T-helper 2 cell treated with Interferon-gamma antibody and Interleukin-4, amounts not matched to agents 5 μg/mL and 100 μg/mL, for 36 hours (primary cell): ENCODE data around the gene SH3GL1.

Experiments used
- DNase-seq: peaks from one replicate; pipeline ENCODE4 v3.0.0; 2021; ENCODE audit warnings: low spot score
- H3K27ac Mint-ChIP-seq: one replicate; pipeline ENCODE4 v1.8.0; 2021; ENCODE audit warnings: mild to moderate bottlenecking, mixed read lengths
- H3K27me3 Mint-ChIP-seq: one replicate; pipeline ENCODE4 v1.8.0; 2021; ENCODE audit warnings: low read depth, mixed read lengths
- H3K36me3 Mint-ChIP-seq: one replicate; pipeline ENCODE4 v1.8.0; 2021; ENCODE audit warnings: low read depth, mixed read lengths
- H3K4me1 Mint-ChIP-seq: one replicate; pipeline ENCODE4 v1.8.0; 2021; ENCODE audit warnings: low read depth, mixed read lengths
- H3K4me3 Mint-ChIP-seq: one replicate; pipeline ENCODE4 v1.8.0; 2022; ENCODE audit warnings: mild to moderate bottlenecking, moderate library complexity, mixed read lengths
- H3K9me3 Mint-ChIP-seq: one replicate; pipeline ENCODE4 v1.8.0; 2021; ENCODE audit warnings: mixed read lengths

Gene SH3GL1

DNA sequence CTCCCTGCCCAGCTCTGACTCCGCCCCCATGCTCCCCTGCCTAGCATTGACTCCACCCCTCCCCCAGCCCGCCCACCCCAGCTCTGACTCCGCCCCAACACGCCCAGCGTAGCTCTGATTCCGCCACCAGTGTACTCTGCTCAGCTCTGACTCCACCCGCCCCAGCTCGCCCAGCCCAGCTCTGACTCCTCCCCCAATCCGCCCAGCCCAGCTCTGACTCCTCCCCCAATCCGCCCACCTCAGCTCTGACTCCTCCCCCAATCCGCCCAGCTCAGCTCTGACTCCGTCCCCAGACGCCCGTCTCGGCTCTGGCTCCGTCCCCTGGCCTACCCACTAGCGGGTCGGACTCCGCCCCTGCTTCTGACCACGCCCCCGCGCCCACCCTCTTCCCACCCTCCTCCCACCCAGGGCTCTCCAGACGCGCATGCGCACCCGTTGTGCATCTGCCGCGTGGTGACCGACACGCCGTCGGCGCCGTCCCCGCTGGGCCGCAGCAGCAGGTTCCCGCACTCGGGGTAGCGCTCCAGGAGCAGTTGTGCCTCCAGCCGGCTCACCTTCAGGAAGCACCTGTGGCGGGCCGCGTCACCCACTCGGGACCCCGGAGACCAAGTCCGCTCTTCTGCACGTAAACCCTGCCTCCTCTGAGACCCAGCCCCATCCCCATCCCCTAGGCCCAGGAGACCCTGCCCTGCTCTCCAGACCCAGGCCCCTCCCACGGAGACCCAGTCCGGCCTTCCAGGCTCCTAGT, 71.9 kb downstream of the SH3GL1 start:
- peaks cover 9% of the 10 kb centered on the region for H3K27me3 Mint-ChIP-seq
- no peaks in the 10 kb centered on the region for H3K9me3 Mint-ChIP-seq

GRCh38 chr19:4327877-4328242, 72.5 kb downstream of the SH3GL1 start:
- peaks cover 18% of the 10 kb centered on the region for H3K4me1 Mint-ChIP-seq
- no peak for DNase-seq
- no peaks in the 10 kb centered on the region for H3K9me3 Mint-ChIP-seq
- H3K27ac Mint-ChIP-seq, result peak overlapping the region; percentile 69
- peaks cover 2% of the 10 kb centered on the region for H3K36me3 Mint-ChIP-seq
- H3K4me3 Mint-ChIP-seq, result peak overlapping the region; percentile 78
- peaks cover 9% of the 10 kb centered on the region for H3K27me3 Mint-ChIP-seq

More for the DNA sequence above, 71.9 kb downstream of the SH3GL1 start:
- DNase-seq, result peak; percentile 88
- Mint-ChIP-seq H3K4me1 (peaks cover 18% of the 10 kb centered on the region), H3K36me3 (peaks cover 2% of the 10 kb centered on the region), H3K27ac (peak overlapping the region; percentile 89), H3K4me3 (peak overlapping the region; percentile 78)

DNA sequence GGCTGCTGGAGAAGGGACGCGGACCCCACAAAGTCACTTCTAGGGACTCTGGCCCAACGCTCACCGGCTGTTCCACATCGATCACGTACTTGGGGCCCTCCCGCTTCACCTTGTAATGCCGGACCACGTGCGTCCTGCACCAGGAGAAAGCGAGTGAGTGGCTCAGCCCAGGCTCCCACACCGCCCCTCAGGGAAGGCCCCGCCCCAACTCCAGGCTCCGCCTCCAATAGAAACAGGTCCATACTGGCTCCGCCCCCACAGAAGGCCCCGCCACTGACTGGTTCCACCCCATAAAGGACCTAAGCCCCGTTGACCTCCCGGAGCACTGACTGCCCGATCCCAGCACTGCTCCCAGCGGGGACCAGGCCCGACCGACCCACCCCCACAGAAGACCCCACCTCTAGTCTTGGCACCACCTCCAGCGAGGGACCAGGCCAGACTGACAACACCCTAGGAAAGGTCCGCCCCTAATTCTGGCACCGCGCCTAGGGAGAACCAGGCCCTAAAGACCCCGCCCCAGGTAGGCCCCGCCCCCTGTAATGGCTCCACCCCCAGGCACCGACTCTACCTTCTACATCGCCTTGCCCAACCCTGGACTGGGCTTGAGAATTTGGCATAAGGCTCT, 73.0 kb downstream of the SH3GL1 start:
- peak; percentile 66 for DNase-seq
- Mint-ChIP-seq H3K27ac (peak overlapping the region; percentile 69), H3K36me3 (peaks cover 2% of the 10 kb centered on the region), H3K27me3 (peaks cover 9% of the 10 kb centered on the region), H3K9me3 (no peaks in the 10 kb centered on the region), H3K4me3 (peak overlapping the region; percentile 78), H3K4me1 (peaks cover 18% of the 10 kb centered on the region)

GRCh38 chr19:4326837-4327251, 73.5 kb downstream of the SH3GL1 start:
- H3K9me3 Mint-ChIP-seq, result no peaks in the 10 kb centered on the region
- peak overlapping the region; percentile 78 for H3K4me3 Mint-ChIP-seq
- peaks cover 9% of the 10 kb centered on the region for H3K27me3 Mint-ChIP-seq
- no peak overlapping the region for H3K27ac Mint-ChIP-seq
- H3K36me3 Mint-ChIP-seq, result peaks cover 2% of the 10 kb centered on the region
- peaks cover 18% of the 10 kb centered on the region for H3K4me1 Mint-ChIP-seq
- DNase-seq, result no peak

DNA sequence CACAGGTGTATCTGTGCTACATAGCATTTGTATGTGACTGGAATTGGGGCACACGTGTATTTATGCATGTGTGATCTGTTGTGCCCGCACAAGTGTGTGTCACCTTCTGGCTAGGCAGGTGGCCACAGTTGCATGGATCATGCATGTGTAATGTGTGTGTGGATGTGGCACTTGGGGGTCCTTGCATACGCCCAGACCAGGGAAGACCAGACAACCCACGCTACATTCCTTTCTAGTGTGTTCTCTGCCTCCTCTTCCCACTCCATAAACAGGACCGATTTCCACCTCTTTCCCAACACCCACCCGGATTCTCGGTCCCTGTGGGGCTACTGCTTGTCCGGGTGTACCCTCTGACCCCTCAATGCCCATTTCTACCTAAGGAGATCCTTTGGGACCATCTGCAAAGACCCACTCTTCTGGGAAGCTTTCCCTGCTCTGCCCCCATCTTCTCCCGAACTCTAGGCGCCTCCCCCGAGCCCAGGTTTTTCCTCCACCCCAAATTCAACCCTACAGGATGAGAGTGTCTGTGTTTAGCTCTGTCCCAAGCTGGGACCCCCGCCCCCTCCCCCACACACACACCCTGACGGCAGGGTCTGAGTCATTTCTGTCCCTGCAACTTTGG, 74.0 kb downstream of the SH3GL1 start:
- H3K4me3 Mint-ChIP-seq, result peak overlapping the region; percentile 57
- H3K27me3 Mint-ChIP-seq, result peaks cover 9% of the 10 kb centered on the region
- peaks cover 2% of the 10 kb centered on the region for H3K36me3 Mint-ChIP-seq

DNA sequence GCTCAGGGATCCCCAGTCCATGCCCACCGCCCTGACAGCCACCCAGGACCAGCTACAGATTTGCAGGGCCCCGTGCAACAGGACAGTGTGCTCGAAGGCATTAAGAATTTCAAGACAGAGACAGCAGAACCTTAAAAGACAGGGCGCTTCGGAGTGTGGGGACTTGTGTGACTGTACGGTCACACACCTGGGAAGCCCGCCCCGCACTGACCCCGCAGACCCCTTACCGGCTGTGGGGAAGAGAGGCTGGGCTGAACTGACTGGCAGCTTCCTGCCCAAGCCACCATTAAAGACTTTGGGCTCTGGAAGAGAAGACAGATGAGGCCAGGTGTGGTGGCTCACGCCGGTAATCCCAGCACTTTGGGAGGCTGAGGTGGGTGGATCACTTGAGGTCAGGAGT, 76.1 kb downstream of the SH3GL1 start:
- no peak for DNase-seq
- H3K9me3 Mint-ChIP-seq, result peaks cover 12% of the 10 kb centered on the region

More for the DNA sequence above, 74.0 kb downstream of the SH3GL1 start:
- Mint-ChIP-seq H3K27ac (no peak overlapping the region), H3K4me1 (peaks cover 18% of the 10 kb centered on the region), H3K9me3 (no peaks in the 10 kb centered on the region)
- DNase-seq, result no peak

DNA sequence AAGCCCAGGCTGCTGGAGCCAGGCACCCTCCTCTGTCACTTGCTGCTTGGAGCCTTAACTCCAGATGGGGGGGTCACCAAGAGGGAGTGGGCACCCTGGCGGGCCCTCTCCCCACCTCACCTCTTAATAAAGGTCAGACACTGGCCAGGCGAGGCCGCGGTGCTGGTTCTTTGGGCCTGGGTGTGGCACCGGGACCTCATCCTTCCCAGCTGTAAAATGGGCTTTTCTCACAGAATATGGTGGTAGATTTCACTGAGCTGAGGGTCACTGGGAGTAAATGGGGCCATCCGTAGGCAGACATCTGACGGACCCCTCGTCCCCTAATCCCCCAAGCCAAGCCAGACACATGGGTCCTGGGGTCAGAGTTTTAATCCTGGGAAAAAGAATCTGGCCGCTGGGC, 76.7 kb downstream of the SH3GL1 start:
- H3K27me3 Mint-ChIP-seq, result peaks cover 9% of the 10 kb centered on the region
- DNase-seq, result no peak
- no peak overlapping the region for H3K27ac Mint-ChIP-seq
- H3K4me3 Mint-ChIP-seq, result no peak overlapping the region
- H3K9me3 Mint-ChIP-seq, result peaks cover 18% of the 10 kb centered on the region
- H3K4me1 Mint-ChIP-seq, result peaks cover 17% of the 10 kb centered on the region
- peaks cover 10% of the 10 kb centered on the region for H3K36me3 Mint-ChIP-seq

More for the DNA sequence above, 76.1 kb downstream of the SH3GL1 start:
- Mint-ChIP-seq H3K36me3 (peaks cover 8% of the 10 kb centered on the region), H3K4me1 (peaks cover 18% of the 10 kb centered on the region), H3K27me3 (peaks cover 9% of the 10 kb centered on the region), H3K27ac (no peak overlapping the region), H3K4me3 (no peak overlapping the region)

- no peak for DNase-seq
- Mint-ChIP-seq H3K4me1 (peaks cover 12% of the 10 kb centered on the region), H3K27ac (no peak overlapping the region), H3K4me3 (no peak overlapping the region), H3K27me3 (peaks cover 9% of the 10 kb centered on the region), H3K36me3 (peaks cover 13% of the 10 kb centered on the region), H3K9me3 (peaks cover 23% of the 10 kb centered on the region)
Measured at GRCh38 chr19:4322942-4323665, 77.2 kb downstream of the SH3GL1 start.

DNA sequence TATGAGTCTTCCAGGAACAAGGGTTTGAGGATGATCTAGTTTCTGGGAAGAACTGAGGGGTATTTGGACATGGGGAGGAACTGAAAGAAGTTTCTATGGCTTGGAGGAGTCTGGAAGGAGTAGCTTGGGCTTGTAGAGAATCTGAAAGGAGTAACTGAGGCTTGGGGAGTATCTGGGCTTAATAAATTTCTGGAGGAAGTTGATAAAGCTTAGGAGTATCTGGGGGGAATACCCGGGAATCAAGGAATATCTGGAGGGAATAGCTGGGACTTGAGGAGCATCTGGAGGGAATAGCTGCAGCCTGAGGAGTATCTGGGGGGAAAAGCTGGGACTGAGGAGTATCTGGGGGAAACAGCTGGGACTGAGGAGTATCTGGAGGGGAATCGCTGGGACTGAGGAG, 79.9 kb downstream of the SH3GL1 start:
- Mint-ChIP-seq H3K4me1 (no peaks in the 10 kb centered on the region), H3K27me3 (no peaks in the 10 kb centered on the region), H3K27ac (no peak overlapping the region), H3K36me3 (peaks cover 17% of the 10 kb centered on the region), H3K4me3 (no peak overlapping the region), H3K9me3 (peaks cover 23% of the 10 kb centered on the region)
- DNase-seq, result no peak

DNA sequence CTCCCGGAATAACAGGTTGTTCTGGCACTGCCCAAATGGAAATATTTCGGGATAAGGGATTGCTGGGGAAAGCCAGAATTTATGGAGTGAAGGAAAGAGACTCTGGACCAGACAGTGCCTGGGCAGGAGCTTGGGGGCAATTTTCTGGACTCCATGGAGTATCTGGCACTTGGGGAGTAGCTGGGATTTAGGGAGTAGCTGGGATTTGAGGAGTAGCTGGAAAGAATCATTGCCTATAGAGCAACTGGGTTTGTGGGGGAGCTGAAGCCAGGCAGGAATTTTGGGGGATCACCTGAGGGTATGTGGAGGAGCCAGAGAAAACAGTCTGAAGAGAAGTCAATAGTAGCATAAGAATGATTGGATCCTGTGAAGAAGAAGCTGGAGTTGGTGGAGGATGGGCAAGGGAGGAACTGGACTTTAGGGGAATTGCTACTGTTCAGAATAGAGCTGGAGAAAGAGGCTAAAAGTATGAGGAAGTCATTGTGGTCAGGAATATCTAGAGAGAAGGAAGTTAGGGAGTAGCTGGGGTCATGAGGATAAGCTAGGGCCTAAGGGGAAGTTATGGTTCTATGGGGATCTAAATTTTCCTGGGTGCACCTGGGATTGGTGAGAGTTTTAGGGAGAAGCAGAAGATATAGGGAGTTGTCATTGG, 81.2 kb downstream of the SH3GL1 start:
- no peaks in the 10 kb centered on the region for H3K27me3 Mint-ChIP-seq
- H3K9me3 Mint-ChIP-seq, result peaks cover 23% of the 10 kb centered on the region
- no peak for DNase-seq
- no peaks in the 10 kb centered on the region for H3K4me1 Mint-ChIP-seq
- H3K36me3 Mint-ChIP-seq, result peaks cover 19% of the 10 kb centered on the region
- no peak overlapping the region for H3K27ac Mint-ChIP-seq
- no peak overlapping the region for H3K4me3 Mint-ChIP-seq

GRCh38 chr19:4318460-4318859, 81.9 kb downstream of the SH3GL1 start:
- Mint-ChIP-seq H3K9me3 (peaks cover 23% of the 10 kb centered on the region), H3K4me3 (no peak overlapping the region), H3K4me1 (no peaks in the 10 kb centered on the region), H3K27me3 (no peaks in the 10 kb centered on the region), H3K36me3 (peaks cover 19% of the 10 kb centered on the region), H3K27ac (no peak overlapping the region)
- DNase-seq, result no peak

DNA sequence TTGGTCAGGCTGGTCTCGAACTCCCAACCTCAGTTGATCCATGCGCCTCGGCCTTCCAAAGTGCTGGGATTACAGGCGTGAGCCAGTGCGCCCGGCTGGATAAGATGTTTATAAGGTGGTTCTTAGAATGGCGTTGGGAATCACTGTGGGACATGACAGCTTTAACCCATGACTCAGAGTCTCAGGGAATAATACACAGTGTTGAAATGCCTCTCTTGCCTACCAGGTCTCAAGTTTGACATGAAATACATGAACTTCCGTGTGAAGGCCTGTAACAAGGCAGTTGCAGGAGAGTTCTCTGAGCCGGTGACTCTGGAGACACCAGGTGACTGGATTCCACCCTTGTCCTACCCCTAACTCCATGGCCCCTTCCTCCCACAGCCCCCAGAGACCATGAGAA, 83.4 kb downstream of the SH3GL1 start:
- DNase-seq, result no peak
- H3K9me3 Mint-ChIP-seq, result peaks cover 23% of the 10 kb centered on the region
- H3K27me3 Mint-ChIP-seq, result no peaks in the 10 kb centered on the region
- no peak overlapping the region for H3K27ac Mint-ChIP-seq
- H3K4me3 Mint-ChIP-seq, result no peak overlapping the region
- H3K4me1 Mint-ChIP-seq, result no peaks in the 10 kb centered on the region
- H3K36me3 Mint-ChIP-seq, result peaks cover 19% of the 10 kb centered on the region

GRCh38 chr19:4313847-4314490, 86.4 kb downstream of the SH3GL1 start:
- Mint-ChIP-seq H3K27me3 (no peaks in the 10 kb centered on the region), H3K27ac (no peak overlapping the region), H3K36me3 (peaks cover 11% of the 10 kb centered on the region), H3K4me3 (no peak overlapping the region), H3K4me1 (no peaks in the 10 kb centered on the region), H3K9me3 (peaks cover 8% of the 10 kb centered on the region)
- DNase-seq, result no peak
